Spinal cord (tissue), 10 donors: ENCODE results near the gene ZBTB3. TPM values are rescaled to one million over a fixed set of nuclear protein-coding genes. Genes with fewer than 3 reads are reported as not detected.
"Not testable (repeated sequence)": the region's sequence is repeated elsewhere in the genome, so short reads cannot be mapped to it uniquely, and the experiment has no call there.

ENCODE experiments used
- DNase-seq, 6 donors: peaks; one replicate each; pipeline versions ENCODE4 v3.0.0 to v3.0.0-alpha.2; 2013 to 2015; ENCODE audit warnings: low spot score in 6 of 6, low read depth in 4 of 6
- H3K27ac ChIP-seq: one replicate; pipeline ENCODE4 v1.5.1; 2013; ENCODE audit warnings: low read depth, low read length, control low read depth
- H3K27me3 ChIP-seq: one replicate; pipeline ENCODE4 v1.6.1; 2013; ENCODE audit warnings: low read length; ENCODE audit not compliant: control insufficient read depth, insufficient read depth
- H3K36me3 ChIP-seq: one replicate; pipeline ENCODE4 v1.6.1; 2013; ENCODE audit warnings: low read length; ENCODE audit not compliant: control insufficient read depth, insufficient read depth
- H3K4me1 ChIP-seq: one replicate; pipeline ENCODE4 v1.6.1; 2013; ENCODE audit warnings: low read length; ENCODE audit not compliant: control insufficient read depth, insufficient read depth
- H3K4me3 ChIP-seq: one replicate; pipeline ENCODE4 v1.5.1; 2013; ENCODE audit warnings: low read depth, low read length, control low read depth
- H3K9me3 ChIP-seq: one replicate; pipeline ENCODE4 v1.6.1; 2013; ENCODE audit warnings: low read length; ENCODE audit not compliant: control insufficient read depth, insufficient read depth
- WGBS: methylation state at CpG from one replicate; pipeline ENCODE4 v1.1.5; 2013; ENCODE audit warnings: missing lambda C conversion rate; ENCODE audit not compliant: insufficient coverage; 5-methylcytosine and 5-hydroxymethylcytosine counted together
- polyA plus RNA-seq, 2 donors: library from polyadenylated mRNA; unstranded; fragments of 120-200 nt; gene quantifications; one replicate each; pipeline ENCODE4 v1.2.1, GENCODE V29; 2013; ENCODE audit not compliant: insufficient read length in 2 of 2
- total RNA-seq, 2 donors: library from RNA; depleted of rRNA in 1 of 2; stranded (reverse); fragments of 120-200 nt in 1 of 2; fragments of >200 nt in 1 of 2; gene quantifications; one replicate each; pipeline versions ENCODE4 v1.2.3 to v1.2.4, GENCODE V29; 2013 to 2014
- donor health status: healthy.

Gene ZBTB3
- total and polyA plus RNA-seq, 4 donors: 6.8 to 15.3 (median 11.6) TPM

- WGBS: no CpG with 5 or more reads among the region's 9 CpGs
- H3K4me3 ChIP-seq: peak overlapping the region; percentile 93
- not testable (repeated sequence) for DNase-seq, H3K27me3 ChIP-seq, H3K27ac ChIP-seq, H3K9me3 ChIP-seq
- peaks cover 24% of the 10 kb centered on the region for H3K36me3 ChIP-seq
- H3K4me1 ChIP-seq: peaks cover 11% of the 10 kb centered on the region
These were observed 6.9 kb upstream of the ZBTB3 start for GRCh38 chr11:62760867-62761227.

- no peak overlapping the region for H3K4me3 ChIP-seq
- 33% methylated on average over 4 of the region's 9 CpGs for WGBS
- H3K27me3 ChIP-seq: no peaks in the 10 kb centered on the region
- no peak for DNase-seq
- no peaks in the 10 kb centered on the region for H3K9me3 ChIP-seq
- H3K27ac ChIP-seq: no peak overlapping the region
- peaks cover 6% of the 10 kb centered on the region for H3K36me3 ChIP-seq
- peaks cover 28% of the 10 kb centered on the region for H3K4me1 ChIP-seq
These were observed 4.2 kb upstream of the ZBTB3 start for GRCh38 chr11:62757846-62758788.

- no peak for DNase-seq
- no peak overlapping the region for H3K4me3 ChIP-seq
- H3K9me3 ChIP-seq: no peaks in the 10 kb centered on the region
- no peaks in the 10 kb centered on the region for H3K27me3 ChIP-seq
- H3K36me3 ChIP-seq: peaks cover 21% of the 10 kb centered on the region
- peak overlapping the region; percentile 10 for H3K27ac ChIP-seq
- WGBS: 68% methylated on average over 4 of the region's 10 CpGs
- peaks cover 25% of the 10 kb centered on the region for H3K4me1 ChIP-seq
These were observed 1.2 kb upstream of the ZBTB3 start for GRCh38 chr11:62755086-62755615.

GRCh38 chr11:62752994-62753735, 795 bp downstream of the ZBTB3 start:
- peaks cover 24% of the 10 kb centered on the region for H3K36me3 ChIP-seq
- no peaks in the 10 kb centered on the region for H3K27me3 ChIP-seq
- no peak for DNase-seq
- peak overlapping the region; percentile 98 for H3K27ac ChIP-seq
- H3K4me3 ChIP-seq: peak overlapping the region; percentile 90
- 78% methylated on average over 13 of the region's 15 CpGs for WGBS
- peaks cover 25% of the 10 kb centered on the region for H3K4me1 ChIP-seq
- H3K9me3 ChIP-seq: no peaks in the 10 kb centered on the region

- H3K4me3 ChIP-seq: no peak overlapping the region
- WGBS: 98% methylated on average over 12 of the region's 14 CpGs
- no peak for DNase-seq
- no peaks in the 10 kb centered on the region for H3K27me3 ChIP-seq
- H3K4me1 ChIP-seq: peaks cover 28% of the 10 kb centered on the region
- no peaks in the 10 kb centered on the region for H3K9me3 ChIP-seq
- H3K27ac ChIP-seq: no peak overlapping the region
- peaks cover 24% of the 10 kb centered on the region for H3K36me3 ChIP-seq
These were observed 1.7 kb downstream of the ZBTB3 start for GRCh38 chr11:62752177-62752785.

- H3K27me3 ChIP-seq, H3K4me3 ChIP-seq, H3K9me3 ChIP-seq, DNase-seq, H3K27ac ChIP-seq: not testable (repeated sequence)
- Histone ChIP-seq H3K36me3 (peaks cover 24% of the 10 kb centered on the region), H3K4me1 (peaks cover 29% of the 10 kb centered on the region)
- 100% methylated on average over 3 of the region's 5 CpGs for WGBS
These were observed 4.0 kb downstream of the ZBTB3 start for GRCh38 chr11:62749931-62750330.

GRCh38 chr11:62747475-62748160, 6.3 kb downstream of the ZBTB3 start:
- Histone ChIP-seq H3K4me3 (no peak overlapping the region), H3K27me3 (no peaks in the 10 kb centered on the region), H3K4me1 (peaks cover 10% of the 10 kb centered on the region), H3K36me3 (peaks cover 16% of the 10 kb centered on the region), H3K9me3 (no peaks in the 10 kb centered on the region), H3K27ac (peak overlapping the region; percentile 17)
- DNase-seq: peak in 2 of 6 donors; percentile 17 to 39
- WGBS: 86% methylated on average over 2 of the region's 9 CpGs

GRCh38 chr11:62737196-62737595, 16.8 kb downstream of the ZBTB3 start:
- no peaks in the 10 kb centered on the region for H3K9me3 ChIP-seq
- H3K27ac ChIP-seq: no peak overlapping the region
- DNase-seq: no peak
- H3K36me3 ChIP-seq: peaks cover 55% of the 10 kb centered on the region
- no peak overlapping the region for H3K4me3 ChIP-seq
- H3K27me3 ChIP-seq: no peaks in the 10 kb centered on the region
- H3K4me1 ChIP-seq: no peaks in the 10 kb centered on the region

GRCh38 chr11:62732830-62733229, 21.1 kb downstream of the ZBTB3 start:
- peak in 2 of 6 donors; percentile 42 to 60 for DNase-seq
- no peak overlapping the region for H3K27ac ChIP-seq
- no CpG with 5 or more reads among the region's 2 CpGs for WGBS

More at GRCh38 chr11:62732830-62733229, 21.1 kb downstream of the ZBTB3 start:
- H3K36me3 ChIP-seq: peaks cover 49% of the 10 kb centered on the region
- peaks cover 20% of the 10 kb centered on the region for H3K4me1 ChIP-seq
- H3K9me3 ChIP-seq: no peaks in the 10 kb centered on the region
- no peak overlapping the region for H3K4me3 ChIP-seq
- H3K27me3 ChIP-seq: no peaks in the 10 kb centered on the region
